NAMALWA (cell line): ENCODE data around the gene ESM1.
"Not testable (repeated sequence)": the region's sequence is repeated elsewhere in the genome, so short reads cannot be mapped to it uniquely, and the experiment has no call there.

Experiments used
- DNase-seq: peaks from one replicate; pipeline ENCODE4 v3.0.0-alpha.2; 2015; ENCODE audit warnings: low spot score

The ESM1 gene

GRCh38 chr5:54985301-54986268 is at the start of gene ESM1:
Gene ESM1, minus strand, starts transcription at chr5:54985593. Its CDS starts 76 bp downstream, at chr5:54985517.
- no peak for DNase-seq

DNA sequence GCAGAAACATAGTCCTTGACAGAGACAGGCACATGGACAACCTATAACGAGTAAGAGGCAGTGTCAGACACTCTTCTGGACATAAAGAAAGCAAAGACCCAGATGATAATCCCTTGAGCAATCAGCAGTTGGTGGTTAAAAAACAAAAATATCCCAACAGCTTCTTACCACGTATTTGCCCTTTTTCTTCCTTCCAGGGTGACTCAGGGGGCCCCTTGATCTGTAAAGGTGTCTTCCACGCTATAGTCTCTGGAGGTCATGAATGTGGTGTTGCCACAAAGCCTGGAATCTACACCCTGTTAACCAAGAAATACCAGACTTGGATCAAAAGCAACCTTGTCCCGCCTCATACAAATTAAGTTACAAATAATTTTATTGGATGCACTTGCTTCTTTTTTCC is 48.2 kb upstream of the ESM1 start:
- DNase-seq, result no peak

GRCh38 chr5:55031492-55031891 is 46.1 kb upstream of the ESM1 start:
- DNase-seq, result no peak

DNA sequence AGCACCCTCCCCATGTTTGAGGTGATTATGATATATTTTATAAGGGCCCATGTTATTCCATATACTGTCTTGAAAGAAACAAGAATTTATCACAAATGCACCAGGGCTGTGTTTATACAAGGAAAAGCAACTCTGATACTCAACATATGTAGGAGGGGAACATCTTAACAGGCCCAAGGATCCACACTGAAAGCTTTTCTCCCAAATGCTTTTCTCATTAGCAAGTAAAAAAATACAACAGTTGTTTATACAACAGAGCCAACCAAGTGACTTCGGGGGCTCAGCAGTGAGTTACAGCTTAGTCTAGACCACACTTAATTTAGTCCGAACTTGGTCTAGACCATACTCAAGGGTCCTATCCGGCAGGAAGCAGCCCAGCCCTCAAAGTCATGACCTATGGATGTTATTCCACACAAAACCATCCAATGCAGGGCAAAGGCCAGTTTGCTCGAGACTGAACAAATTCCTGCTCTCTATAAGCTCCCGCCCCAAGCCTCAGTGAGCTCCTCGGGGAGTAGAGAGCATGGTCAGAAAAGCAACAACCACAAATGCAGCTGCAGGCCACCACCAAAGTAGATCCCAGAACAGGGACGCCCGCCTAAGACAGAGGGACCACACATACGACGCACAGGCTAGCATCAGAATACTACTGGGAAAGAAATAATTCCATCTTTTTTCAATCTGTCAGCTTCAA is 45.4 kb upstream of the ESM1 start:
- DNase-seq, result no peak

DNA sequence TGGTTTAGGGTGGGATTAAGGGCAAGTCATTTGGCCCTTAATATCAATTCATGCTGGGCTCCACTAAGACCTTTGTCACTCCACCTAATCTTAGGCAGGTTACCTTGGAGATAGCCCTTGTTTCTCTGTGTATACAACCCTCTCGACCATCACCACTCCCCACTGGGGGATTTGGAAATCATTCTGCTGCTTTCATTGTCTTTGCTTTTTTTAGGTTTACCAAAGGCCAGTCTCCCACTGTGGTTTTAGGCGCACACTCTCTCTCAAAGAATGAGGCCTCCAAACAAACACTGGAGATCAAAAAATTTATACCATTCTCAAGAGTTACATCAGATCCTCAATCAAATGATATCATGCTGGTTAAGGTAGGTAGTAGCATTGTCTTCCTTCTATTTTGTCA is 44.8 kb upstream of the ESM1 start:
- DNase-seq, result no peak

- no peak for DNase-seq
Observed at GRCh38 chr5:55027595-55027994, 42.2 kb upstream of the ESM1 start.

DNA sequence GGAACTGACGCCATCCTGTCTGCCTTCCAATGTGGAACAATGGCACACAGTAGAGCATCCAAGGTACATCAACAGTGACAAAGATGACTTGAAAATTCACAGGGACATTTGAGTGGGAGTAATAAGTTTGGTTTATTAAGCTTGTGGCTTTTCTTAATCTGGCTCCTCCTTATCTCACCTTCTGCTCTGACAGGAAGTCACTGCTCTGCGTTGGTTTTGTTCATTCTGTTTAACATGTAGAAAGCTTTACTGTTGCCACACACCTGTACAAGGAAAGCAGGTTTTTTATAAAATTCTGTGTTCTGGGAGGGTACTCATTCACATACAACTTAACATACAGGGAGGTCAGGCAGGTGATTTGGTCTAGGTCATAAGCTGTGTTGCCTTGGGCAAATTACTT is 37.1 kb upstream of the ESM1 start:
- DNase-seq, result no peak

DNA sequence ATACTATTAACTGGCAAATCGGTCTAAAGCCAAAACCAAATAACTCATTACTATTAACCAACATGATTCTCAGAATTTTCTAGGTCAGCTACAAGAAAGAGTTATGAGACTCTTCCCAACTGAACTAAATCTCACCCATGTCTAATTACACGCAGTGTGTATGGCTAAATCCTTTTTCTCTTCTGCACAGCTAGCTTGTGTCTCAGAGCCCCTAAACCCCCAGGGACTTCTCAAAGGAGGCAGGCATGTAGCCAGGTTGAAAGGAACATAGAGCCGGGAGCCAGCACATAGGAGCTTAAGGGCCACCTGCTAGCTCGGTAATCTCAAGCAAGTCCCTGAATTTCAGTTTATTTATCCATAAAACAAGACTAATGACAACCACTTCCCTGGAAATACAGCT is 36.4 kb upstream of the ESM1 start:
- no peak for DNase-seq

GRCh38 chr5:55021410-55021809 is 36.0 kb upstream of the ESM1 start:
- no peak for DNase-seq

- not testable (repeated sequence) for DNase-seq
Observed at GRCh38 chr5:55010149-55010548, 24.8 kb upstream of the ESM1 start.

- no peak for DNase-seq
Observed at GRCh38 chr5:55004729-55005128, 19.3 kb upstream of the ESM1 start.

DNA sequence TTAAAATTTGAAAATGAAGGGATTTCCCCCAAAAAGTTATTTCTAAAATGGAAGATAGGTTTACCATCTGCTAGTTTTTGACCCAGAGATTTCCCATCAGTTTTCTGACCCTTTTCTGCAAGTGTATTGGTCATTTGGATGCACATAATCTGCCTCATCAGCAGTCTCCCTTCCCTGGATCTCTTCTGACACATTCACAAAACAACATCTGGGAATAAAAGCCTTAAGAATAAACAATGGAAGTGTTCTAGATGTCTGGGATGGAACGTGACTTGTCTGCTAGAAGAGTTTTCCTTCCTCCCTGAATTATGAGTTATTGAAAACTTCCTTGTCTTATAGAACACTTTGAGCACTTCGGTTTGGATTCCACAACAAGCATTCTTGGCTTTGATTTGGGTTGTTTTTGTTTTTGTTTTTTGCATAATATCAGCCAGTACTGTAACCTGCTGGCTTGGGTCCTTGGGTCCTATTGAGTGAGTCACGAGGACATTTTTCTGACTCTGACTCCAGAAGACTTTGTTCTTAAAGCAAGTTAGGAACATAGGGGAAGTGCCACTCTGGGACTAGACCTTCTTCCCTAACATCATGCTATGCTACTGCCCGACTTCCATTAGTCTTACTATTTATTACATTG is 18.2 kb upstream of the ESM1 start:
- no peak for DNase-seq

- not testable (repeated sequence) for DNase-seq
Observed at GRCh38 chr5:55002166-55002565, 16.8 kb upstream of the ESM1 start.

GRCh38 chr5:54997081-54997480 is 11.7 kb upstream of the ESM1 start:
- DNase-seq, result no peak

- DNase-seq, result no peak
Observed at GRCh38 chr5:54996466-54996865, 11.1 kb upstream of the ESM1 start.

- DNase-seq, result no peak
Observed at GRCh38 chr5:54995168-54995567, 9.8 kb upstream of the ESM1 start.

DNA sequence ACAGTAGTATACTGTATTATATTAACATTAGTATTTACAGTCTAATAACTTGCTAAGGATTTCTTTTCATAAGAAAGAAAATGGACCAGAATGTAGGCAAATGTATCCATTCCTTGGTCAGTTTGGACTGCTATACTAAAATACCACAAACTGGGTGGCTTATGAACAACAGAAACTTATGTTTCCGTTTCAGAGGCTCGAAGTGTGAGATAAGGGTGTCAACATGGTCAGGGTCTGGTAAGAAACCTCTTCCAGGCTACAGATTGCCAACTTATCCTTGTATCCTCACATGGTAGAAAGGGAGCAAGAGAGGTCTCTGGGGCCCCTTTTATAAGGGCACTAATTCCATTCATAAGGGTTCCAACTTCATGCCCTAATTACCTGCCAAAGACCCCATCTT is 9.2 kb upstream of the ESM1 start:
- no peak for DNase-seq

- no peak for DNase-seq
Observed at GRCh38 chr5:54993318-54993717, 7.9 kb upstream of the ESM1 start.

DNA sequence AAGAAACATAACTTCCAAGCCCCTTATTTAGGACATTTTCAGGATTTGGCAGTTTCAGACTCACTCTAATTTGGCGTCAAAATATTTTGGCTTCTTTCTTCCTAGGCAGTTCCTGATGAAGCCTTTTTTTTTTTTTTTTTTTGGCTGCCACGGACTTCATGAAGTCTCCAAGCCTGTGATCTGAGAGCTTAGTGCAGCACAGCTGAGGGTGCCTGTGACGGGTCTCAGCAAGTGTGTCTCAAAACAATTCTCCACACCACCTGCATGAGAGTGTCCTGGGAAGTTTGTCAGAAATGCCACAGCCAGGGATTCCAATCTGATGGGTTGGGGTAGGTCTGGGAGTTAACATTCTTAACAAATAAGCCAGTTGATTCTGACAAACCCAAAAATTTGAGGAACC is 6.0 kb upstream of the ESM1 start:
- no peak for DNase-seq

GRCh38 chr5:54990841-54991258 is 5.5 kb upstream of the ESM1 start:
- DNase-seq, result no peak

DNA sequence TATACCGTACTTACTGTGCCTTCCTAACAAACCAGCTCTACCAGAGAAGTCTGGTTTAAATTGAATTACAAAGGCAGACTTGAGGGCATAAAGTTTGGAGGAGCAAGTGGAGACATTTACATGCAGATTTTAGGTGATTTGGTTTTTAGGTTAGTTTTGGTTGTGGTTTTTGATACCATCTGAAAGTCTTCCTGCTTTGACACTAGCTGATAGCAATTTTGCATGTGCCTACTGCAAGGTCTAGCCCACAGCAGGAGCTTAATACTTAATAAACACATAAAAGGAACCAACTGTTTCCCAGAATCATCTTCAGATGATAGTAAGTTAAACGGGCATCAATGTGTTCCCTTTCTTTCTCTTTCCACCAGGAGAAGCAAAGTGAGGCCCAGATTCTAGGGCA is 3.4 kb upstream of the ESM1 start:
- no peak for DNase-seq

DNA sequence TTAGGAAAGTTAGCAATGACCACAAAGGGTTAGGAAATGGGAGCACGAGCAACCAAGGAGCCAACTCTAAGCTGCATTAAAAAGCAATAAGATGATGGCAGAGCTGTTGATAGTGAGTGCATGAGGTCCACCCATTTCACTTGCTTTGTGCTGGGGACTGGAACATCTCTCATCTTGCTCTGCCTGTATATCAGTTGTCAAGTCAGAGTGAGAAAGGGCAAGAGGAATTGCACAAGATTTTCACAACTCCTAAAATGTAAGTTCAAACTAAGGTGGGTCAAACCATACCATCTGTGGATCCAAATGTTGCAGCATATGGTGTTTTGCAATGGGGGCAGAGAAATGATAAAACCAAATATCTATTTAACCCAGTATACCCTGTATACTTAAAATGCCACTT is 2.8 kb upstream of the ESM1 start:
- no peak for DNase-seq

GRCh38 chr5:54986269-54986654 is 869 bp upstream of the ESM1 start:
- no peak for DNase-seq
